HG03442 (cell line): Measurements from ENCODE around the gene GHR.

Experiments used
- ATAC-seq: cut with Tn5 transposase; IDR thresholded peaks from one replicate; pipeline ENCODE4 v1.9.1; 2021; ENCODE audit warnings: mild to moderate bottlenecking, moderate library complexity; ENCODE audit not compliant: unreplicated experiment

GHR gene

GRCh38 chr5:42515504-42515903, 92.3 kb downstream of the GHR start:
- no peak for ATAC-seq

GRCh38 chr5:42516282-42517042, 93.2 kb downstream of the GHR start:
- ATAC-seq, result no peak

GRCh38 chr5:42517164-42517563, 93.9 kb downstream of the GHR start:
- ATAC-seq, result no peak

GRCh38 chr5:42518595-42519221, 95.5 kb downstream of the GHR start:
- ATAC-seq, result no peak

- ATAC-seq, result no peak
Observed at GRCh38 chr5:42520203-42520602, 97.0 kb downstream of the GHR start.

- no peak for ATAC-seq
Observed at GRCh38 chr5:42520957-42521356, 97.7 kb downstream of the GHR start.

GRCh38 chr5:42521406-42521805, 98.2 kb downstream of the GHR start:
- no peak for ATAC-seq

GRCh38 chr5:42522783-42523182, 99.5 kb downstream of the GHR start:
- ATAC-seq, result no peak

GRCh38 chr5:42526179-42526578, 102.9 kb downstream of the GHR start:
- ATAC-seq, result no peak

GRCh38 chr5:42531611-42532010, 108.4 kb downstream of the GHR start:
- no peak for ATAC-seq

GRCh38 chr5:42542106-42542505, 118.9 kb downstream of the GHR start:
- no peak for ATAC-seq

- ATAC-seq, result no peak
Observed at GRCh38 chr5:42543774-42544173, 120.5 kb downstream of the GHR start.

- no peak for ATAC-seq
Observed at GRCh38 chr5:42545038-42545437, 121.8 kb downstream of the GHR start.

- ATAC-seq, result no peak
Observed at GRCh38 chr5:42547141-42547540, 123.9 kb downstream of the GHR start.

- no peak for ATAC-seq
Observed at GRCh38 chr5:42547894-42548293, 124.7 kb downstream of the GHR start.

- no peak for ATAC-seq
Observed at GRCh38 chr5:42552597-42552996, 129.4 kb downstream of the GHR start.

GRCh38 chr5:42553461-42553860, 130.2 kb downstream of the GHR start:
- ATAC-seq, result no peak

GRCh38 chr5:42555010-42555409, 131.8 kb downstream of the GHR start:
- no peak for ATAC-seq

- no peak for ATAC-seq
Observed at GRCh38 chr5:42555797-42556196, 132.6 kb downstream of the GHR start.

- ATAC-seq, result no peak
Observed at GRCh38 chr5:42557689-42558088, 134.4 kb downstream of the GHR start.

GRCh38 chr5:42561656-42562055, 138.4 kb downstream of the GHR start:
- ATAC-seq, result no peak

- no peak for ATAC-seq
Observed at GRCh38 chr5:42564689-42565356, 141.6 kb downstream of the GHR start.
